Tibial artery (tissue), 4 donors: Measurements from ENCODE around the gene BRAP.
"Not testable (repeated sequence)": the region's sequence is repeated elsewhere in the genome, so short reads cannot be mapped to it uniquely, and the experiment has no call there.

Source experiments
- DNase-seq, 2 donors: peaks; one replicate each; pipeline ENCODE4 v3.0.0-alpha.2; 2019
- H3K27ac ChIP-seq, 2 donors: fragments of 200-600 bp; sonication (generic) in 1 of 2; 1 replicate in 1 of 2; 2 replicates in 1 of 2; pipeline ENCODE4 v1.5.1; 2018 to 2019; ENCODE audit warnings: mild to moderate bottlenecking in 1 of 2
- H3K27me3 ChIP-seq, 2 donors: fragments of 200-600 bp; sonication (generic) in 1 of 2; one replicate each; pipeline versions ENCODE4 v1.5.1 to v1.6.0; 2016 to 2019
- H3K36me3 ChIP-seq, 3 donors: fragments of 200-600 bp; sonication (generic) in 2 of 3; one replicate each; pipeline ENCODE4 v1.5.1; 2016 to 2019; ENCODE audit warnings: mild to moderate bottlenecking in 2 of 3
- H3K4me1 ChIP-seq, 4 donors: fragments of 200-600 bp; sonication (generic) in 2 of 4; 1 replicate in 3 of 4; 2 replicates in 1 of 4; pipeline ENCODE4 v1.5.1; 2016 to 2019
- H3K4me3 ChIP-seq, 2 donors: fragments of 200-600 bp; sonication (generic) in 1 of 2; 1 replicate in 1 of 2; 2 replicates in 1 of 2; pipeline ENCODE4 v1.5.1; 2018 to 2019; ENCODE audit warnings: mild to moderate bottlenecking in 2 of 2
- H3K9me3 ChIP-seq, 3 donors: fragments of 200-600 bp; sonication (generic) in 1 of 3; one replicate each; pipeline ENCODE4 v1.5.1; 2016 to 2019
- intact Hi-C: fragments of 100-400 bp; cut with DNase I; formaldehyde crosslinking; loops from one replicate; pipeline ENCODE4 v1.15.0; 2023; ENCODE audit warnings: low total_unique reads
- TF ChIP-seq, protein P1 (sequence below), 2 experiments: fragments of 200-600 bp in 1 of 2; fragments of 450-650 bp in 1 of 2; IDR thresholded peaks; one replicate each; pipeline ENCODE4 v1.5.1; 2017 to 2019; ENCODE audit warnings: antibody characterized with exemption in 2 of 2, mild to moderate bottlenecking in 1 of 2, moderate library complexity in 1 of 2

Gene BRAP

DNA sequence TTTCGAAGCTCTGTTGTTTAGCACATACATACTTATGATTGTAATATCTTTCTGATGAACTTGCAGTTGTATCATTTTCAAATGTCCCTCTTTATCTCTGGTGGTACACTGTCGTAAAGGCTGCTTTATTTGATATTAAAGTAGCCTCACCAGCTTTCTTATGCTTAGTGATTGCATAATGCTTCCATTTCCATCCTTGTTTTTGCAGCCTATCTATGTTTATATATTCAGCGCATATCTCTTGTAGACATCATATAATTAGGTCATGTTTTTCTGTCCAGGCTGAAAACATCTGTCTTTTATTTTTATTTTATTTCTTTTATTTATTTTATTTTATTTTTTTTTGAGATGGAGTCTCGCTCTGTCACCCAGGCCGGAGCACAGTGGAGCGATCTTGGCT, 34.7 kb upstream of the BRAP start:
- TF ChIP-seq, protein P1, sequence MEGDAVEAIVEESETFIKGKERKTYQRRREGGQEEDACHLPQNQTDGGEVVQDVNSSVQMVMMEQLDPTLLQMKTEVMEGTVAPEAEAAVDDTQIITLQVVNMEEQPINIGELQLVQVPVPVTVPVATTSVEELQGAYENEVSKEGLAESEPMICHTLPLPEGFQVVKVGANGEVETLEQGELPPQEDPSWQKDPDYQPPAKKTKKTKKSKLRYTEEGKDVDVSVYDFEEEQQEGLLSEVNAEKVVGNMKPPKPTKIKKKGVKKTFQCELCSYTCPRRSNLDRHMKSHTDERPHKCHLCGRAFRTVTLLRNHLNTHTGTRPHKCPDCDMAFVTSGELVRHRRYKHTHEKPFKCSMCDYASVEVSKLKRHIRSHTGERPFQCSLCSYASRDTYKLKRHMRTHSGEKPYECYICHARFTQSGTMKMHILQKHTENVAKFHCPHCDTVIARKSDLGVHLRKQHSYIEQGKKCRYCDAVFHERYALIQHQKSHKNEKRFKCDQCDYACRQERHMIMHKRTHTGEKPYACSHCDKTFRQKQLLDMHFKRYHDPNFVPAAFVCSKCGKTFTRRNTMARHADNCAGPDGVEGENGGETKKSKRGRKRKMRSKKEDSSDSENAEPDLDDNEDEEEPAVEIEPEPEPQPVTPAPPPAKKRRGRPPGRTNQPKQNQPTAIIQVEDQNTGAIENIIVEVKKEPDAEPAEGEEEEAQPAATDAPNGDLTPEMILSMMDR (IDR thresholded peaks at IDR 0.05) = no peak
- Histone ChIP-seq H3K27me3 (no peaks in the 10 kb centered on the region), H3K4me1 (no peaks in the 10 kb centered on the region), H3K36me3 (peaks cover 21 to 81% (median 55%) of the 10 kb centered on the region in 3 donors), H3K9me3 (no peaks in the 10 kb centered on the region), H3K4me3 (no peak overlapping the region), H3K27ac (no peak overlapping the region)
- no peak for DNase-seq
- intact Hi-C loops = no loop called here

DNA sequence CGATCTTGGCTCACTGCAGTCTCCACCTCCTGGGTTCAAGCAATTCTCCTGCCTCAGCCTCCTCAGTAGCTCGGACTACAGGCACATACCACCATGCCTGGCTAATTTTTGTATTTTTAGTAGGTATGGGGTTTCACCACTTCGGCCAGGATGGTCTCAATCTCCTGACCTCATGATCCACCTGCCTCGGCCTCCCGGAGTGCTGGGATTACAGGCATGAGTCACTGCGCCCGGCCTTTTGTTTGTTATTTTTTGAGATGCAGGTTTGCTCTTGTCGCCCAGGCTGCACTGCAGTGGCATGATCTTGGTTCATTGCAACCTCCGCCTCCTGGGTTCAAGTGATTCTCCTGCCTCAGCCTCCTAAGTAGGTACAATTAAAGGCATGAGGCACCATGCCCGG, 33.6 kb upstream of the BRAP start:
- intact Hi-C loops, H3K4me3 ChIP-seq, H3K27me3 ChIP-seq, H3K9me3 ChIP-seq, H3K4me1 ChIP-seq, H3K27ac ChIP-seq, DNase-seq: not testable (repeated sequence)
- peaks cover 27 to 84% (median 56%) of the 10 kb centered on the region in 3 donors for H3K36me3 ChIP-seq

DNA sequence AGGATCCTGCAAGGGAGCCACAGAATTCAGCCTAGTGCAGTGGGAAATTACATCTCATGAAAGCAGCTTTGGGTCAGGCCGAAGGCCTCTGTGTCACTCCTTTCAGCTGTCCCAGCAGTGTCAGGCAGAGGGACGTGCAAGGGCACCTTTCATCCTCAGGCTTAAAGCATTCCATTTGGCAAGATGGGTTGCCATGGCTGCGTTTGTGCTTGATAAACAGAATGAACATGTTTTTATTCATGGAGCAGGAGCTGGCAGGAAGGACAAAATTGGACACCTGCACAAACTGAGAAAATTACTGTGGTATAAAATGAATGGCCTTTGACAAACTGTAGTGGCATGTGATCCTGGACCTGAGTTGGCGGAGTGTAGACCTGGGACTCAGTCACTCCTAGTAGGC, 29.5 kb upstream of the BRAP start:
- no peak overlapping the region for H3K4me3 ChIP-seq
- DNase-seq = no peak
- TF ChIP-seq, protein P1 (IDR thresholded peaks at IDR 0.05) = no peak
- no peaks in the 10 kb centered on the region for H3K9me3 ChIP-seq
- H3K27me3 ChIP-seq = no peaks in the 10 kb centered on the region
- intact Hi-C loops = no loop called here
- H3K36me3 ChIP-seq = peaks cover 45 to 96% (median 70%) of the 10 kb centered on the region in 3 donors
- H3K4me1 ChIP-seq = no peaks in the 10 kb centered on the region
- H3K27ac ChIP-seq = no peak overlapping the region

DNA sequence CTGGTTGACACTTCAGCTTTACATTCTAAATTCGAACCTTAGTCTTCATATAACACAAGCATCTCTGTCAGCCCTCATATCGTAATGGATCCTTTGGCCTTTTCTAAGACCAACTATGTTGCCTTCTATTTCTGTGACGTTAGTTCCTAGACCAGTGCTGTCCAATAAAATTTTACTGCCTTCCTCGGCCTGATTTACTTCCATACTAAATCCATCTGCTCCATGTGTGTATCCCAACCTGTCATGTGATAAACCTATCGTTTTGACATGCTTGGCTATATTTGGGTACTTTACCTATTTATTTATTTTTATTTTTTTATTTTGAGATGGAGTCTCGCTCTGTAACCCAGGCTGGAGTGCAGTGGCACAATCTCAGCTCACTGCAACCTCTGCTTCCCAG, 20.4 kb upstream of the BRAP start:
- TF ChIP-seq, protein P1 (IDR thresholded peaks at IDR 0.05) = no peak
- H3K27ac ChIP-seq = no peak overlapping the region
- H3K27me3 ChIP-seq = no peaks in the 10 kb centered on the region
- intact Hi-C loops = no loop called here
- no peaks in the 10 kb centered on the region for H3K4me1 ChIP-seq
- H3K36me3 ChIP-seq = peaks cover 26 to 81% (median 36%) of the 10 kb centered on the region in 3 donors
- DNase-seq = no peak
- H3K9me3 ChIP-seq = no peaks in the 10 kb centered on the region
- no peak overlapping the region for H3K4me3 ChIP-seq

DNA sequence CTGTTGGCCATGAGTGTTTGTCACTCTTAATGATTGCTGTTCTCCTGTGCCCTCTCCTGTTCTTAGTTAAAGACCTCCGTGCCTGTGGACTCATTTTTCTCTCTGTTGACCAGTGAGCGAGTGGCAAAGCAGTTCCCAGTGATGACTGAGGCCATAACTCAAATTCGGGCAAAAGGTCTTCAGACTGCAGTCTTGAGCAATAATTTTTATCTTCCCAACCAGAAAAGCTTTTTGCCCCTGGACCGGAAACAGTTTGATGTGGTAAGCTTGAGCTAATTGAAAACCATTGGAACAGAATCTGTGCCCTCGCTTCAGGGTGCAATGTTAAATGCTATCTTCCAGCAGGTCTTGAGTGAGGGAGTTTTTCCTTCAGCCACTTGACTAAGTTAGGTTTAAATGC, 19.9 kb upstream of the BRAP start:
- Histone ChIP-seq H3K9me3 (no peaks in the 10 kb centered on the region), H3K36me3 (peaks cover 25 to 82% (median 31%) of the 10 kb centered on the region in 3 donors), H3K4me3 (no peak overlapping the region), H3K27ac (no peak overlapping the region), H3K4me1 (no peaks in the 10 kb centered on the region), H3K27me3 (no peaks in the 10 kb centered on the region)
- intact Hi-C loops = no loop called here
- TF ChIP-seq, protein P1 (IDR thresholded peaks at IDR 0.05) = no peak
- no peak for DNase-seq

DNA sequence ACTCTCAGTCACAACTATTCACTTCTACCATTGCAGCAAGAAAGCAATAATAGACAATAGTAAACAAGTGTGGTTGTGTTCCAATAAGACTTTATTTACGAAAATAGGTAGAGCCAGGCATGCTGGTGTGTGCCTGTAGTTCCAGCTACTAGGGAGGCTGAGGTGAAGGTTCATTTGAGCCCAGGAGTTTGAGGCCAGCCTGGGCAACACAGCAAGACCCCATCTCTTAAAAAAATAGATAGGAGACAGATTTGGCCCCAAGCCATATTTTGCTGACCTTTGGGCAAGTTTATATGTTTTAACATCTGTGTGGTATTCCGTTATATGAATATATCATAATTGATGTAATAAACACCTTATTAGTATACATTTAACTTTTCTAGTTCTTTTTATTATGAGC, 14.2 kb upstream of the BRAP start:
- Histone ChIP-seq H3K4me3 (no peak overlapping the region), H3K4me1 (no peaks in the 10 kb centered on the region), H3K27ac (no peak overlapping the region), H3K9me3 (no peaks in the 10 kb centered on the region), H3K36me3 (peaks cover 18 to 80% (median 33%) of the 10 kb centered on the region in 3 donors), H3K27me3 (no peaks in the 10 kb centered on the region)
- no peak for DNase-seq
- TF ChIP-seq, protein P1 (IDR thresholded peaks at IDR 0.05) = no peak
- intact Hi-C loops = no loop called here
